ENCODE measurements around the gene MACROH2A1.

Gene MACROH2A1

GRCh38 chr5:135350536-135350935 lies 48.5 kb downstream of the MACROH2A1 start:
- DNase-seq: no peak

- no peak for DNase-seq
These were observed 49.1 kb downstream of the MACROH2A1 start for GRCh38 chr5:135349886-135350285.

- no peak for DNase-seq
These were observed 49.6 kb downstream of the MACROH2A1 start for GRCh38 chr5:135349451-135349850.

GRCh38 chr5:135348918-135349317 lies 50.1 kb downstream of the MACROH2A1 start:
- DNase-seq: no peak

GRCh38 chr5:135347392-135347791 lies 51.6 kb downstream of the MACROH2A1 start:
- no peak for DNase-seq

GRCh38 chr5:135345956-135346731 lies 52.9 kb downstream of the MACROH2A1 start:
- DNase-seq: no peak

- DNase-seq: no peak
These were observed 54.7 kb downstream of the MACROH2A1 start for GRCh38 chr5:135344349-135344748.

GRCh38 chr5:135343413-135343812 lies 55.6 kb downstream of the MACROH2A1 start:
- no peak for DNase-seq

- no peak for DNase-seq
These were observed 56.5 kb downstream of the MACROH2A1 start for GRCh38 chr5:135342551-135342875.

- DNase-seq: no peak
These were observed 57.1 kb downstream of the MACROH2A1 start for GRCh38 chr5:135341696-135342550.

GRCh38 chr5:135341016-135341666 lies 57.9 kb downstream of the MACROH2A1 start:
- DNase-seq: no peak

GRCh38 chr5:135340568-135340967 lies 58.5 kb downstream of the MACROH2A1 start:
- no peak for DNase-seq

- no peak for DNase-seq
These were observed 59.4 kb downstream of the MACROH2A1 start for GRCh38 chr5:135339623-135340022.

GRCh38 chr5:135339189-135339588 lies 59.8 kb downstream of the MACROH2A1 start:
- DNase-seq: no peak

GRCh38 chr5:135337064-135337463 lies 62.0 kb downstream of the MACROH2A1 start:
- DNase-seq: no peak

- DNase-seq: no peak
These were observed 63.8 kb downstream of the MACROH2A1 start for GRCh38 chr5:135335031-135335828.

- DNase-seq: no peak
These were observed 65.1 kb downstream of the MACROH2A1 start for GRCh38 chr5:135333732-135334515.

GRCh38 chr5:135332519-135333150 lies 66.4 kb downstream of the MACROH2A1 start:
- peak; percentile 57 for DNase-seq

GRCh38 chr5:135331612-135332011 lies 67.4 kb downstream of the MACROH2A1 start:
- DNase-seq: no peak

- DNase-seq: no peak
These were observed 68.3 kb downstream of the MACROH2A1 start for GRCh38 chr5:135330798-135331096.

- DNase-seq: no peak
These were observed 68.9 kb downstream of the MACROH2A1 start for GRCh38 chr5:135329913-135330797.
